Kidney (tissue), 22 donors: ENCODE measurements around the gene OR8J3. TPM values are rescaled to one million over a fixed set of nuclear protein-coding genes. Genes with fewer than 3 reads are reported as not detected.

Experiments
- DNase-seq, 5 donors: peaks; one replicate each; pipeline ENCODE4 v3.0.0-alpha.2; 2013 to 2020
- FAIRE-seq: peaks from 2 replicates; lab custom pipeline; 2012; peaks lifted over from hg19 to GRCh38; lab: Jason Lieb, UNC
- H3K27ac ChIP-seq, 2 donors: one replicate each; pipeline ENCODE4 v1.7.0; 2013; ENCODE audit warnings: low read depth in 2 of 2, low read length in 2 of 2, inconsistent platforms in 1 of 2
- H3K27me3 ChIP-seq: one replicate; pipeline ENCODE4 v1.7.1; 2013; ENCODE audit warnings: low read length, inconsistent platforms; ENCODE audit not compliant: control insufficient read depth, insufficient read depth
- H3K36me3 ChIP-seq, 3 donors: one replicate each; pipeline versions ENCODE4 v1.7.0 to v1.7.1; 2013; ENCODE audit warnings: low read length in 3 of 3, control low read depth in 1 of 3, inconsistent platforms in 1 of 3; ENCODE audit not compliant: insufficient read depth in 3 of 3, control insufficient read depth in 2 of 3
- H3K4me1 ChIP-seq, 3 donors: one replicate each; pipeline versions ENCODE4 v1.7.0 to v1.7.1; 2013; ENCODE audit warnings: low read length in 3 of 3, inconsistent platforms in 1 of 3, low read depth in 1 of 3; ENCODE audit not compliant: control insufficient read depth in 2 of 3, insufficient read depth in 2 of 3
- H3K4me3 ChIP-seq, 3 donors: one replicate each; pipeline versions ENCODE4 v1.7.0 to v1.8.1; 2013; ENCODE audit warnings: low read length in 3 of 3, control low read depth in 1 of 3, inconsistent platforms in 1 of 3
- H3K9ac ChIP-seq, 3 donors: one replicate each; pipeline versions ENCODE4 v1.7.0 to v1.7.1; 2013; ENCODE audit warnings: low read length in 3 of 3, control low read depth in 1 of 3, inconsistent platforms in 1 of 3
- H3K9me3 ChIP-seq, 3 donors: one replicate each; pipeline versions ENCODE4 v1.7.0 to v1.7.1; 2013; ENCODE audit warnings: low read length in 3 of 3, control low read depth in 1 of 3, inconsistent platforms in 1 of 3; ENCODE audit not compliant: control insufficient read depth in 2 of 3, insufficient read depth in 1 of 3
- intact Hi-C: fragments of 100-400 bp; cut with DNase I; formaldehyde crosslinking; loops from one replicate; pipeline ENCODE4 v1.11.1; 2022
- long read RNA-seq, 10 donors: library from polyadenylated mRNA in 1 of 10; unstranded in 1 of 10; transcript quantifications; one replicate each; pipeline ENCODE4 v2.0.0 and lab custom pipeline, GENCODE V29; 2021 to 2026
- polyA plus RNA-seq: library from polyadenylated mRNA; stranded (reverse); fragments of 350-450 nt; fragmentation: Illumina TruSeq; extraction: RNeasy Lipid Tissue Mini Kit (QIAGEN cat#74804); gene quantifications from one replicate; pipeline ENCODE4 v1.2.3, GENCODE V29; 2014; ENCODE audit warnings: low read depth, low replicate concordance; ENCODE audit not compliant: insufficient read depth
- total RNA-seq: library from RNA; stranded (reverse); fragmentation: NEBNext Ultra II Directional; extraction: Animal tissue kit (Norgen Biotek cat#: 25700); gene quantifications from one replicate; pipeline ENCODE4 v1.2.1, GENCODE V29; 2021
- TF ChIP-seq, protein P1 (sequence below): IDR thresholded peaks from 3 replicates; pipeline ENCODE4 v1.5.1; 2012; ENCODE audit warnings: mild to moderate bottlenecking, moderate library complexity, borderline replicate concordance; ENCODE audit not compliant: insufficient read depth; ENCODE audit errors: extremely low read depth
- donor health status: control.
- donor health status: control.
- donor health status: control.
- donor health status: control.
- donor health status: control.
- donor health status: DM: yes; HTN: yes; CAD: no.
- donor health status: Normal renal cell carcinoma (clear cell type).

OR8J3 gene
- not detected for total RNA-seq
- not detected for polyA plus RNA-seq
- long read RNA-seq, donor 1, result 0 reads
- long read RNA-seq, donor 2, result 0 reads
- long read RNA-seq, donor 3, result 0 reads
- long read RNA-seq, donor 4, result 0 reads
- long read RNA-seq, donor 5, result 0 reads
- long read RNA-seq, donor 6, result 0 reads
- long read RNA-seq, donor 7, result 0 reads
- long read RNA-seq, donor 8, result 0 reads
- long read RNA-seq, donor 9, result 0 reads
- long read RNA-seq, donor 10, result 0 reads

- Histone ChIP-seq H3K4me1 (no peaks in the 10 kb centered on the region), H3K36me3 (no peaks in the 10 kb centered on the region), H3K9ac (no peak within 1 kb of the TSS), H3K4me3 (no peak within 1 kb of the TSS), H3K9me3 (peaks cover 0 to 9% (median 0%) of the 10 kb centered on the region in 3 donors), H3K27ac (no peak within 1 kb of the TSS), H3K27me3 (no peaks in the 10 kb centered on the region)
- TF ChIP-seq, protein P1, sequence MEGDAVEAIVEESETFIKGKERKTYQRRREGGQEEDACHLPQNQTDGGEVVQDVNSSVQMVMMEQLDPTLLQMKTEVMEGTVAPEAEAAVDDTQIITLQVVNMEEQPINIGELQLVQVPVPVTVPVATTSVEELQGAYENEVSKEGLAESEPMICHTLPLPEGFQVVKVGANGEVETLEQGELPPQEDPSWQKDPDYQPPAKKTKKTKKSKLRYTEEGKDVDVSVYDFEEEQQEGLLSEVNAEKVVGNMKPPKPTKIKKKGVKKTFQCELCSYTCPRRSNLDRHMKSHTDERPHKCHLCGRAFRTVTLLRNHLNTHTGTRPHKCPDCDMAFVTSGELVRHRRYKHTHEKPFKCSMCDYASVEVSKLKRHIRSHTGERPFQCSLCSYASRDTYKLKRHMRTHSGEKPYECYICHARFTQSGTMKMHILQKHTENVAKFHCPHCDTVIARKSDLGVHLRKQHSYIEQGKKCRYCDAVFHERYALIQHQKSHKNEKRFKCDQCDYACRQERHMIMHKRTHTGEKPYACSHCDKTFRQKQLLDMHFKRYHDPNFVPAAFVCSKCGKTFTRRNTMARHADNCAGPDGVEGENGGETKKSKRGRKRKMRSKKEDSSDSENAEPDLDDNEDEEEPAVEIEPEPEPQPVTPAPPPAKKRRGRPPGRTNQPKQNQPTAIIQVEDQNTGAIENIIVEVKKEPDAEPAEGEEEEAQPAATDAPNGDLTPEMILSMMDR, result no peak
- intact Hi-C loops, result no loop called here
- DNase-seq, result no peak
- no peak for FAIRE-seq
Observed at GRCh38 chr11:56140151-56140661, at the start of gene OR8J3. Gene OR8J3 (minus strand): TSS chr11:56140201. CDS start chr11:56137718, 2,483 bp downstream.

- no peak overlapping the region for H3K9ac ChIP-seq
- intact Hi-C loops, result no loop called here
Observed at GRCh38 chr11:56188602-56189001, 48.6 kb upstream of the OR8J3 start.

GRCh38 chr11:56183459-56183858 lies 43.5 kb upstream of the OR8J3 start:
- Histone ChIP-seq H3K4me3 (no peak overlapping the region), H3K9ac (no peak overlapping the region), H3K36me3 (no peaks in the 10 kb centered on the region), H3K4me1 (no peaks in the 10 kb centered on the region), H3K27me3 (no peaks in the 10 kb centered on the region), H3K27ac (no peak overlapping the region), H3K9me3 (no peaks in the 10 kb centered on the region)
- intact Hi-C loops, result no loop called here
- DNase-seq (no peak), FAIRE-seq (no peak)
- TF ChIP-seq, protein P1, result no peak

More at GRCh38 chr11:56188602-56189001, 48.6 kb upstream of the OR8J3 start:
- no peaks in the 10 kb centered on the region for H3K27me3 ChIP-seq
- no peak for DNase-seq
- no peak overlapping the region for H3K4me3 ChIP-seq
- H3K9me3 ChIP-seq, result peaks cover 0 to 3% (median 3%) of the 10 kb centered on the region in 3 donors
- no peaks in the 10 kb centered on the region for H3K36me3 ChIP-seq
- H3K27ac ChIP-seq, result no peak overlapping the region
- no peaks in the 10 kb centered on the region for H3K4me1 ChIP-seq
- TF ChIP-seq, protein P1, result no peak
- no peak for FAIRE-seq
